Dermis blood vessel endothelial cell (primary cell): ENCODE results near the gene IQCE. TPM values are rescaled to one million over a fixed set of nuclear protein-coding genes. Genes with fewer than 3 reads are reported as not detected.

Experiments used
- DNase-seq: peaks from one replicate; pipeline ENCODE4 v3.0.0; 2010
- total RNA-seq: library from RNA; depleted of rRNA; stranded (reverse); fragments of >200 nt; gene quantifications from 2 replicates; pipeline ENCODE4 v1.2.3, GENCODE V29; 2014

The IQCE gene, protein sequence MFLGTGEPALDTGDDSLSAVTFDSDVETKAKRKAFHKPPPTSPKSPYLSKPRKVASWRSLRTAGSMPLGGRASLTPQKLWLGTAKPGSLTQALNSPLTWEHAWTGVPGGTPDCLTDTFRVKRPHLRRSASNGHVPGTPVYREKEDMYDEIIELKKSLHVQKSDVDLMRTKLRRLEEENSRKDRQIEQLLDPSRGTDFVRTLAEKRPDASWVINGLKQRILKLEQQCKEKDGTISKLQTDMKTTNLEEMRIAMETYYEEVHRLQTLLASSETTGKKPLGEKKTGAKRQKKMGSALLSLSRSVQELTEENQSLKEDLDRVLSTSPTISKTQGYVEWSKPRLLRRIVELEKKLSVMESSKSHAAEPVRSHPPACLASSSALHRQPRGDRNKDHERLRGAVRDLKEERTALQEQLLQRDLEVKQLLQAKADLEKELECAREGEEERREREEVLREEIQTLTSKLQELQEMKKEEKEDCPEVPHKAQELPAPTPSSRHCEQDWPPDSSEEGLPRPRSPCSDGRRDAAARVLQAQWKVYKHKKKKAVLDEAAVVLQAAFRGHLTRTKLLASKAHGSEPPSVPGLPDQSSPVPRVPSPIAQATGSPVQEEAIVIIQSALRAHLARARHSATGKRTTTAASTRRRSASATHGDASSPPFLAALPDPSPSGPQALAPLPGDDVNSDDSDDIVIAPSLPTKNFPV
- 6.0 and 10.4 TPM in 2 replicates for total RNA-seq

GRCh38 chr7:2558629-2559282 is at the start of gene IQCE:
IQCE (plus strand) TSS chr7:2558979; CDS start chr7:2559182, 203 bp downstream.
- peak; percentile 96 for DNase-seq

DNA sequence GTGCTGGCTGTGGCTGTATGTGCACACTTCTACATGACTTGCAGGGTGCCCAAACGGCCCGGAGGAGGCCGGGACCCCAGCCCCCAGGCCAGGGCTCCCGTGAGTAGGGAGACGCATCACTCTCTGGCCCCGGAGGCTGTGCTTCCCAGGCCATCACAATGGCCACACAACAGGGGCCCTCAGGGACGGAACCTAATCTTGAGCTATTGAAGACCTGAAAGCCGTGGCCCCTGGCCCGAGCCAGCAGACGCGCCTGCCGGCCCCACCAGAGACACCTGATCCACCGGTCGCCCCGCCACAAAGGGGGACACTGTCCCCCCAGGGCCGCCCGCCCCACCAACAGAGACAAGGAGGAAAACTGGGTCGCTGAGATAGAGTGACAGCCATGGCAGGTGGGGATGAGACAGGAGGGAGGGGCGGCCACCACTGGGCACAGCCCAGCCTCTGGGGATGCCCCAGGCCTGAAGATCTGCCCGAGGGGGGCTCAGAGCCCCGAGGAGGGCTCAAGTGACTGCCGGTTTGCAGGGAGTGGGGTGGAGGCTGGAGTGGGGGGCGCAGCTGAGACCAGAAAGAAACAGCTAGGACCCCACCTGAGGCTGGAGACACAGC is 49.4 kb upstream of the IQCE start:
- DNase-seq, result no peak

DNA sequence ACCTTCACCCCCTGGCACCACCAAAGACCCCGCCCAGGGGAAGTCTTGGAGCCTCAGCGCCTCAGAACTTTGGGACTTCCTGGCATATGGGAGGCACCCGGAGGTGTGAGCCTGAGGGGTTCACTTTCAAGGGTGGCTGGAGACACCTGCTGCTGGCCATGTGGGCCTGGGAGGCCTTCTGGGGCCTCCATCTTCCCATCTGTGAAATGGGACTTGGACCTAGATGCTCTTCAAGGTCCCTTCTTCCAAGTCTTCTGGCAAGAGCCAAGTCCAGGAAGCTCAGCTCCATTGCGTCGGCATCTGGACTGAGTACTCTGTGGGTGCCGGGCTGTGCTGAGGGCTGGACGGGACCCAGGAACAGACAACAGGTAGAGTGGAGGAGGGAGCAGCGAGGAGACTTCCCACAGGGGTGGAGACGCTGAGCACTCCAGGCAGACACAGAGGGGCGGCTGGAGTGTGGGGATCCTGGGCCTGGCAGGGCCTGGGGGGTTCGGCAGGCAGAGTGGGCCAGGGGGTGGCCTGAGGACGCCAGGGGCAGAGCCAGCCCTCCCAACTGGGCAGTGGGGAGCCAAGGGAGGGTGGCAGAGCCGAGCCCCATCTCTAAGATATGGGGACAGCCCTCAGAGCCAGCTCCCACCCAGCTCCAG is 48.5 kb upstream of the IQCE start:
- DNase-seq, result no peak

GRCh38 chr7:2510909-2511768 is 47.6 kb upstream of the IQCE start:
- DNase-seq, result peak; percentile 45

DNA sequence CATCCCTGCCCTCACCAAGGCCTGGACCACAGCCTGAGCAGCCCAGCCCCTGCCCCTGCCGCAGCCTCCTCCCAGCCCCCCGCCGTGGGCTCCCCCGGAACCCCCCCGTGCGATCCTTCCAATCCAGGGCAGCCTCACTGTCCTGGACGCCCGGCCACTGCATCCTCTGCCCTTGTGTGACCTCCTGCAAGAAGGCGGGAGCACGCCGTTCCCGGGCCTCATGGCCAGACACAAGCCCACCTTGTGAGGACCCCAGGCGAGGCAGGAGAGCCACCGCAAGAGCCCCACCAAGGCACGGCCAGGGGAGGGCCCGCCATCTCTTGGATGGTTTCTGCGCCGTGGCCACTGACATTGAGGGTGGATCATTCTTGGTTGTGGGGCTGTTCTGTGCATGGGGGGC is 47.0 kb upstream of the IQCE start:
- no peak for DNase-seq

DNA sequence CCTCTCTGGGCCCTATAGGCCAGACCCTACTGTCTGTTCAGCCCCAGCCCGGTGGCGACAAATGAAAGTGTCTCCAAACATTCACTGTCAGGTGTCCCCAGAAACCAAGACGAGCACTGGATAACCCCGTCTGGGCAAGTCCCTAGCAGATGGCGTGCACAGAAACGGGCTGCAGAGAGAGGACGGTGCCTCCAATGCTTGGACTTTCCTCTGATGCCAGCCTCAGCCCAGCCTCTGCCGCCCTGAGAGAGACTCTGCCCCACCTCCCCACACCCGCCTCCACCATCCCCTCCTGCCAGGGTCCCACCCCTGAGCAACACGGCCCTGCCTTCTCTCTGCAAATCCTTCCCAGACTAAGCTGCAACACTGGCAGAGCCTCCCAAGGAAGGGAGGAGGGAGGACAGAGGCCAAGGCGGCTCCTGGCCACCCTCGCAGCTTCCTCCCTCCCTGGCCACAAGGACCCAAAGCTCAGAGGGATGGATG is 46.6 kb upstream of the IQCE start:
- DNase-seq, result no peak

DNA sequence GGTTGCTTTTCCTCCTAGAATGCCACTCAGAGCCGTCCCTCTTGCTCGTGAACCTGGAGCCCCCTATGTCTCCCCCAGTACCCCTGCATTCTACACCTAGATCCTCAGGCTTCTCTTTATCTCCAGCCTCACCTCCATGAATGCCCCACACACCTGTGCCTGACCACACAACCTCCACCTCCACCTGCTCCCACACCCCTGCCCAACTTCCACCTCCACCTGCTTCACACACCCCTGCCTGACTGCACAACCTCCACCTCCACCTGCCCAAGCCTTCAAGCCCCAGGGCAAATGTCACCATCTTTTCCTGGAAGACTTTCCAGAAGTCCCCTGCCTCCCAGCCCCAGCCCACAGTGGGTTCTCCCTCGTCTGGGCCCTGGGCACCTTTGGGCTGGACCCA is 46.1 kb upstream of the IQCE start:
- no peak for DNase-seq

DNA sequence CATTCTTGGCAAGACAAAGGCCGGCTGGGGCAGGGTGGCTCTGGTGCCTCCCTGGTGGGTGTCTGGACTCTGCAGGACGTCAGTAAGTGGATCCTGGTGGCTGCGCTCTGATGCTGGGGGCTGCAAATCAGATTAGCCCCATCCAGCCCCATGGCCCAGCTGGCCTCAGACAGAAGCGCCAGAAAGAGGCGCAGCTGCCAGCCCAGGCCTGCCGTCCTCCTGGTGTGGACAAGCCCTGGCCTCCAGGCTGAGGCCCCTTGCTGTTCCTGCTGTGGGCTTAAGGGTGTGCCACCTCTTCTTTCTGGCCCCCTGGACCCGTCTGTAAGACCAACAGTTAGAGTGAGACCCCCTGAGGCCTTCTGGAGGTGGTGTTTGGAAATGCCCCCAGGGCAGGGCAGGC is 45.1 kb upstream of the IQCE start:
- no peak for DNase-seq

DNA sequence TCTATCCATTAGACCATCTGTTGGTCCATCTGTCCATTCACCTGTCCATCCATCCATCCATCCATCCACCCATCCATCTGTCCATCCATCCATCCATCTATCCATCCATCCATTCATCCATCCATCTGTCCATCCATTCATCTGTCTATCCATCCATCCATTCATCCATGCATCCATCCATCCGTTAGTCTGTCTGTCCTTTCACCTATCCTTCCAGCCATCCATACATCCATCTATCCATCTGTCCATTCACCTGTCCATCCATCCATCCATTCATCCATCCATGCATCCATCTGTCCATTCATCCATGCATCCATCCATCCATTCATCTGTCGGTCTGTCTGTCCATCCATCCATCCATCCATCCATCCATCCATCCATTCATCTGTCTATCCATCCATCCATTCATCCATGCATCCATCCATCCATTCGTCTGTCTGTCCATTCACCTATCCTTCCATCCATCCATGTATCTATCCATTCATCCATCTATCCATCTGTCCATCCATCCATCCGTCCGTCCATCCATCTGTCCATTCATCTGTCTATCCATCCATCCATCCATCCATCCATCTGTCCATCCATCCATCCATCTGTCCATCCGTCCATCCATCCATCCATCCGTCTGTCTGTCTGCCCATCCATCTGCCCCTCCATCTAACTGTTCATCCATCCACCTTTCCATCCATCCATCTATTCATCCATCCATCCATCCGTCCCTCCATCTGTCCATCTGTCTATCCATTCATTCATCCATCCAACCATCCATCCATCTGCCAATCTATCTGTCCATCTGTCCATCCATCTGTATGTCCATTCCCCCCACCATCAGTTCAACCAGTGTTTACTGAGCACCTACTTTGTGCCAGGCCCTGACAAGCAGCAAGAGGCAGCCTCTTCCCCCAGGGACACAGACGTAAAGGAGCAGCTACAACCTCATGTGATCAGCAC is 44.0 kb upstream of the IQCE start:
- DNase-seq, result no peak

DNA sequence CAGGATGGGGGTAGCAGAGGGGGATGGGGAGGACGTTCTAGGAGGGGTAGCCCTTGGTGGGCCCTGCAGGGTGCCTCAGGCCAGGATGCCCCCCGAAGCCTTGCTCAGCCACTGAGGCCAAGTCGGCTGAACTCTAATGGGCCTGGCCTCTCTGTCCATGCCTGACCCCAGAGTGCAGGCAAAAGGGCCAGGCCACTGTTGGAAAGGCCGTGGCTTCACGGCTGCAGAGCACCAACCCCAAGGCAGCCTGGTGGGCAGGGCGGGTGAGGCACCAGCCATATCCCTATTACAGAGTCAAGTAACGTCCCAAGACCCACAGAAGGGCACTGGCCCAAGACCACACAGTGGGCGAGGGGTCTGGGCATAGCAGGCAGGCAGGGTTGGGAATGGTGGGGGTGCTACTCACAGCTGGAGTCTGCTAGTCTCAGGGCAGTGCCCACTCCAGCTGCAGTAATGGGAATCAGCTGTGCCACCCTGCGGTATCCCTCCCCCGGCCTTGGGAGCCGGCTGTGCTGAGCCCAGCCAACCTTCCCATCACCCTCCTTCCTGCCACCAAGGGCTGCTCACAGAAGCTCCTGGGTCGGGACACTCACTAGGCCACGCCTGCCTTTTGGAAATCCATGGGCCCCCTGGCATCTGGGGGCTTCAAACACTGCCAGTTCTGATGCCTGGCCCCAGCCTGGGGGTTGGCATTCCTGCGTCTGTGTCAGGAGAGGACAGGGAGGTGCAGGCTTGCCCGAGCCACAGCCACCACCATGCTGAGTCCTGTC is 43.2 kb upstream of the IQCE start:
- DNase-seq, result no peak

DNA sequence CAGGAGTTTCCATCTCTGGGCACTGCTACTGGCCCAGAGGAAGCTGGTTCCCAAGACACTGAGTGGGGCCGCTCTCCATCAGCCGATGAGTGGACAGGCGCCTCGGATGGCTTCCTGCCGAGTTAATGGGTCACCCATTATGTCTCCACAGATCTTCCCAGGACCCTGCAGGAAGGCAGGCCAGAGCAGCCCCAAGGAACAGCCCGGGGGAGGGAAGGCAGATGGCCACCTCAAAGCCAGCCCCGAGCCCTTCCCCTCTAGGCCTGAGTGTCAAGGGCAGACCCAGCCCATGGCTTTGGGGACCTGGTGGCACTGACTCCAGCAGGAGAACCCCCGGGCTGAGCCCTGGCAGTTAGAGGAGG is 42.6 kb upstream of the IQCE start:
- DNase-seq, result no peak

DNA sequence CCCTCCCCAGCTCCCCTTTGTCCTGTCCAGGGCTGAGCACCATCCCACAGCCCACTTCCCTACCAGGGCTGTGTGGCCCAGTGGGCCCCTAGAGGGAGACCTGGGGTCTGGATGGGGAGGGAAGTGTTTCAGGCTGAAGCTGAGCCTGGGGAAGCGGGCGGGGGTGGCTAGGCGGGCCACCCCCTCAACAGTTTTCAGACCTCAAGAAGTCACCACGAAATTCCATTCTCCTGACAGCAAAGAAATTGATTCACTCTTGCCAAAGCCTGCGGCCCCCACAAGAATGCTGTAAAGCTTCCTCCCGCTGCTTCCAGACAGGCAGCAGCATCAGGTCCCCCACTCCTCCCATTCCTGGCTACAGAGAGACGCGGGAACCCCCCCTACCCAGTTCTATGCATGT is 41.8 kb upstream of the IQCE start:
- no peak for DNase-seq

- no peak for DNase-seq
These were observed 40.9 kb upstream of the IQCE start for GRCh38 chr7:2517678-2518507.

- no peak for DNase-seq
These were observed 40.1 kb upstream of the IQCE start for GRCh38 chr7:2518737-2519118.

GRCh38 chr7:2519119-2519930 is 39.5 kb upstream of the IQCE start, which contains the start of gene LFNG:
LFNG (plus strand) TSS chr7:2519774; CDS start chr7:2519862, 88 bp downstream.
- peak; percentile 91 for DNase-seq

- DNase-seq, result peak; percentile 32
These were observed 38.5 kb upstream of the IQCE start for GRCh38 chr7:2520131-2520760.

- no peak for DNase-seq
These were observed 38.0 kb upstream of the IQCE start for GRCh38 chr7:2520761-2521290.
